GDM1 (cell line): ENCODE results near the gene HOXA3.

ENCODE experiments used
- DNase-seq: peaks from one replicate; lab custom pipeline; 2025; lab: John Stamatoyannopoulos, UW

HOXA3 gene

DNA sequence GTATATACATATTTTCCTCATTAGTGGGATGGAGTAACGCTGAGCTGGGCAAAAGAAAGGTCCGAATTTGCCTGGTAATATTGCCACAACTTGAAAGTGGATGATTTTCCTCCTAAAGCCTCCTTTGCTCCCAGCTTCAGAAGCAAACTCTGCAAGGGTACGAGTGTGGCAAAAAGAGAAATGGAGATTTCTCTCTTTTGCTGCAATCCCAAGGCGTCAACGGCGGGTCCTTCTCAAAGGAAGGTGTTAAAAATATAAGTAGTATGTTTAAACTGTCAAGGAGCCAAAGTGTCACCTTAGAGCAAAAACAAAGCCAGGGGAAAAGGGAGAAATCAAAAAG lies 37.5 kb downstream of the HOXA3 start:
- no peak for DNase-seq

DNA sequence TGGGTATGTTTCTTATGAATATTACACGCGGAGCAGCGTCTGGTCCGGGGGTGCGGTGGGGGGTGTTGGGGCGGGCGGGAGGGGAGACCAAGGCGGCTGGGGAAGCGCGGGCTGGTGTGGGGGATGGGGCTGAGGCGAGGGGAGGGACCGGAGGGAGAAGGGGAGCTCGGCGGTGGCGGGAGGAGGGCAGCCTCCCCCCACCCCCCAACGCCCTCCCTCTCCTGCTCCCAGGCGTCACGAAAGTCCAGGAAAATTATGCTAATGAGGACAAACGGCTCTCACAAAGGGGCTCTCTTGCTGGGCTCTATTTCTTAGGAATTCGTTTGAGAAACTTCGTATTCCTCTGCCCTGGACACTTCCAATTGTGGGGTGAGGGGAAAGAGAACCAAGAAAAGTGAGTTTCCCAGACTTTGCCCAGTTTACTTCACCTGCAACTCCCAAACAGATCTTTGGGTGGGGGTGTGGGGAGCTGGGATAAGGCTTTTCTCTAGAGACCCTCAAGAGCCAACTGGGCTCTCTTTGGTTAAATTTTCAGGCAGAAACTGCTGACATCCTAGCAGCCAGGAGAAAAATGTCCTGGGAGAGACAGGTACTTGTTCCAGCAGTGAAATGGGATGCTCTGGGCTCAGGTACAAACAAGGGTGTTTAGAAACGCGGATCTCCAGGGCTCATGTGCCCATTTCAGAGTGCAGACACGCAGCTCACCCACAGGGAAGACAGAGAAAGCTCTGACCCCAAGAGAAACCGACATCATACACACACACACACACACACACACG lies 38.2 kb downstream of the HOXA3 start:
- DNase-seq: no peak

DNA sequence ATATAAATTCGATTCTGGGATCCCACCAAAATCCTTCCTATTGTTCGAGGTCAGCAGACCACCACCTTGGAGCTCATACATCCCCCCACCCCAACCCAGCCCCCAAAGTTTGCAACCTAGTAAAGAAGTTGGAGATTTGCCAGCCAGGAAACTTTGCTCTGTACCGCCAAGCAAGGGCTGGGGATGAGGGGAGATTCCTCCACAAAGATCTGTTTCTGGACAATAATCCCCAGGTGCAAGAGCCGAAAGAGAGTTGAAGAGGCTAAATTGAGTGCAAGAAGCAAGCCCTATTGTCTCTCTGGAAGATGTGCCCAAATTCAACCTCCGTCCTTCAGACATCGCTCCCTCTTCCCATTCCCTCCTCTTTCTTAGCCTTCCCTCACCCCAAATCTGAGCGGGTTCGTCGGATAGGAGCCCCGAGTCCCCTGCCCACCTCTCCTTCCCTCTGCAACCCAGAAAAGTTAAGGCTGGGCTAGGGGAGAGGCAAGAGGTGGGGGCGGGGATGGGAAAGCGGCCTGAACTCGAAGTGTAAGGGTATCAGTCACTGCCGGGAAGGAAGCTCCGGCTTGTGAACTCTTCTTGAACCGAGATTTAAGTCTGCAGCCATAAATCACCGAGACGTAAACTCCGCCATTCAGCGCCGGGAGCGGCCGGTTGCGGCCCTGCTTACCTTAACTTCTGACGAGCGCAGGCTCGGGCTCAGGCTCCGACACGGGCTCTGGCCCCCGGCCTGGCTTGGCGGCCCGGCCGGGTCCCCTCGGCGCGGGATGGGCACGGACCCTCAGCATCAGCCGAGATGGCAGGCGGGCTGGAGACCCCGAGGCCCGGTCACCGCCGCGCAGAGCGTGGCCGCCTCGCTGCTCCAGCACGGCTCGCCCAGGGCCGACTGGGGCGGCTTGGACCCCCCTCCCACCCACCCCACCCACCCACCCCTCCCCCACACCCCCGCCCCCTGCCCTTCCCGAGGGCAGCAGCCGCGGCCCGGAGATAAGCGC lies 39.1 kb downstream of the HOXA3 start:
- no peak for DNase-seq

DNA sequence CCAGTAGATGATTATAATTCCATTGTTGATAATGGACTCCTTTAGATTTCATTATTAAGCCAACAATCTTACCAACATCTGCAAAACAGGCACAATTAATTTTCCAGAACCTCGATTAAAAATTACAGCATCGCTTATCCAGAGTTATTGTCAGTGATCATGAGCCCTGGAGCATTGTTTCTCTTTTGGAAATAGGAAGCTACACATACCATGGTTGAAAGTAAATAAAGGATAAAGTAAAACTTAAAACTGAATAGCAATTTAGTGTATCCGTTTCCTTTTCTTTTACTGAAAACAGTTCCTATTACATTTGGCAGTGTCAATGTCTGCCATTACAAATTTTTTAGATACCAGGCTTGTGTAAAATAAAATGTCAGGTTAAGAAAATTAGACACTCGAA lies 40.0 kb downstream of the HOXA3 start:
- DNase-seq: no peak

DNA sequence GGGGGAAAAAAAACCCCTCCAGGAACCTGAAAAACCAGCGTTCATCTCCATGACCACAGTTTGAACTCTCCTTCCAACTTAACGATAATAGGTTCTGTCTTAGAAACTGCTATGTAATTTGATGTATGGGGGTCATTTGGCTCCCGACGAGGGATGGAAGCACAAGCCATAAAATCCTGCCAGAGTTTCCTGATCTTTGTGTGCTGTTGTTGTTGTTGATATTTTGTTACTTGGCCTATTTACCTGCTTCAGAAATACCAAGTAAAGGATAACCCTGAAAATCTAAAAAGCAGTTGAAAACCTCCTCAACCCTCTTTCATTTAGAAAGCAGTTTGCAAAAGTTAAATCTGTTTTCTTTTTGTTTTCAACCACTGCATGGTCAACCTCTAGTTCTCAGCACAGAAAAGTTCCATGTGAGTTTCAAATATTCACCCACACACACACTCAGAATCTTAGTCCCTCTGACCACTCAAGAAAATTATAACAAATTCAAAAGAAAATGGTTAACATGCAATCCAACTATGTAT lies 40.6 kb downstream of the HOXA3 start:
- no peak for DNase-seq

DNA sequence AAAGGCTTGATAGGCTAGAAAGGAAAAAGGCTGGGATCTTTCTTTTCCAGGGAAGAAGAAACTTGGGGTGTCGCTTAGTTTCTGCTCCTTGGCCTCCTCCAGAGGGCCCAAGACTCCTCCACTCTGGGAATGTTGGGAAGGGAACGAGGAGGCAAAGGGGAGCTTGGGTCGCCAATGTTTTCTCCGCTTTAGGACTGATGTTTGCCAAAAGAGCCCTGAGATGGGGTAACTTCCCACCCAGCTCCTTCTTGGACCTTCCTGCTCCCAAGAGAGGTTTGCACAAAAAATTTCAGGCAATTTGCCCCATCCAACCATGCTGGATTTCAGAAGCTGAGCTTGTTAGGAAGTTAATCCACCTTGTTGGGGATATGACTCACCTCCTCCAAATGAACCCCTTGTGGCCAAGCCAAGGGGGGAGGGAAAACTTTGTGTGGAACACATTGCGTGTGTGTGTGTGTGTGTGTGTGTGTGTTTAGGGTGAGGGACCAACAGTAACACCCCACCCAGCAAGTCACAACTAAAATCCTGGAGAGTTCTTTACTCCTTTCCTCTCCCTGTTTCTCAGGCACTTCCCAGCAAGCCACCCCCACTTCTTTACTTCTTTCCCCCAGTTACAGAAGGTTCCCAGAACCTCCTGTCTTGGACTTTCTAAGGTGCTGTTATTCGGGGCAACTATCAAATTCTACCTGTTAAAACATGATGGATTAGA lies 41.2 kb downstream of the HOXA3 start:
- DNase-seq: no peak

DNA sequence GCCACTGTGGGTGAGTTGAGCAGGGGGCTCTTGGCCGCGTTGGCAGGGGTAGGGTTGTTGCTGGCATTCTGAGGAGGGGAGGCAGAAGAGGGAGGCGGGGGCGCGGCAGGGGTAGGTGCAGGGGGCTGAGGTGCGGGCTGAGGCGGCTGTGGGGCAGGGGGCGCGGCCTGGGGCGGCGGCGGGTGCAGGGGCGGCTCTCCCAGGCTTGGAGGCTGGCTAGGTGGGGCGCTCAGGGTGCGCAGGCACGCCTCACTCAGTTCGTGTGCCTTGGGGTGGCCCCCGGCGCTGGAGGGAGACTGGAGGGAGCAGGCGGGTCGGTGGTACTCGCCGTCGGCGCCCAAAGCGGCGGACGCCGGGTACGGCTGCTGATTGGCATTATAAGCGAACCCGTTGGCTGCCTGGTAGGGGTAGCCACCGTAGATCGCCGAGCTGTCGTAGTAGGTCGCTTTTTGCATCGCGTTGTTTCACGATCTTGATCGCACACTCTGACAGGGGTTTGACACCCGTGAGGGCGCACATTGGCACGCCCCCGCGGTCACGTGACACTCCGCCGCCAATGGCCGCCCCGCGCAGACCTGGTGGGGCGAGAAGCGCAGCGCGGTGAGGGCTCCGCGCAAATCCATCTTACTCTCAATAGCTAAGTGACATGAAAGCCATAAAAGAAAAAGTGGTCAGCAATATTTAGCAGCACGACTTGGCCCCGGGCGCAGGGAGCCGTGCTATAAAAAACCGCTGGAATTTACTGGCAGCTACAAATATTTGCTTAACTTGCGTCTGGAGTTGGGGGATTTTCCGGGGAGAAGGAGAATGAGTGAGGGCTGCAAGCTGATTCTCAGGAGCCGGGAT lies 42.0 kb downstream of the HOXA3 start:
- DNase-seq: no peak

DNA sequence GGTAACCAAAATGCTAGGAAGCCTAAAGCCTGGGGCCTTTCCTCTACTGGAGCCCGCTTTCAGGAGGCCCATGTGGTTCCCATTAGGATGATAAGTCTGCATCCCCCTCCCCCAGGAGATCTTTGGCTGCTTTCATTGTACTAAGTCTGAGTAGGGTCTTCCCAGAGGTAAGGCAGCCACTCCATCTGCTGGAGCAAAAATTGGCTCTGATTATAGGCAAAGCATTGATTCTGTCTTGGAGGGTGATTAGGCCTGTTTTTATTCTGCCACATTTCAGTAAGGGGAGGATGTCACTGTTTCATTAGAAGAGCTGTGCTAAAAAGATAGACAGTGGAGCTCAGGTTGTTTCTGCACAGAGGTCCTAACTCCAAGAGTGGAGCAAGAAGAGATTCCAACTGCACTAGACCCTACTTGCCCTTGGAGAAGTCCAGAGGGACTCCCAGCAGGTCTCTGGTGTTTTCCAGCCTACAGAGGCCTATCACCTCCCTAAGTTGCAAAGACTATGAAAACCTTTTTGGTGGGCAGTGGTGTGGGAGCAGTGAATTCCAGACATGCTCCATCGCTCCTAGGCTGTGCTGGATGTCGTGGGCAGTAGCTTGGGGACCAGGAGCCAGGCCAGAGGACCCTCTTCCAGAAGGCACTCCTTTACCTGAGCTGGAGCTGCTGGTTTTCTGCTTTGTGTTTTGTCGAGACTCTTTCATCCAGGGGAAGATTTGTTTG lies 42.8 kb downstream of the HOXA3 start:
- no peak for DNase-seq

DNA sequence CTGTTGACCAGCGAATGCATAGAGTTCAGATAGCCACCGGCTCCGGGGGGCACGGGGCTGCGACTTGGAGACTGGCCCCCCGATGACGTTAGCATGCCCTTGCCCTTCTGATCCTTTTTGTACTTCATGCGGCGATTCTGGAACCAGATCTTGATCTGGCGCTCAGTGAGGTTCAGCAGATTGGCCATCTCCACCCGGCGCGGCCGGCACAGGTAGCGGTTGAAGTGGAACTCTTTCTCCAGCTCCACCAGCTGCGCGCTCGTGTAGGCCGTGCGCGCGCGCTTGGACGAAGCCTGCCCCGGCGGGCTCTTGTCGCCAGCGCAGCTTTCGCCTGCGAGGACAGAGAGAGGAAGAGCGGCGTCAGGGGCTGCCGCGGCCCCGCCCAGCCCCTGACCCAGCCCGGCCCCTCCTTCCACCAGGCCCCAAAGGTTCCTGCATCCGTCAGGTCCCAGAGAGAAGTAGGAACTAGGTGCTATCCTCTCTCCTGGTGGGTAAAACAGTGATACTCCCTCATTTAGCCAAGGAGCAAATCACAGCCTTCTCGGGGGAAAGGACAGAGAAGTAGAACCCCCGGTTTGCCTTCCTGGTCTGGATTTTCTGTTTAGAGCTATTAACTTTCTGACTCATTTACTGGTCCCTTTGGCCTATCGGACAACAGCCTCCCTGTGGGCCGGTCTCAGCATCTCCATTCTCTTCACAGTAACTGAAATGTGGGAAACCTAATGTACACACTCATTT lies 43.8 kb downstream of the HOXA3 start:
- no peak for DNase-seq

DNA sequence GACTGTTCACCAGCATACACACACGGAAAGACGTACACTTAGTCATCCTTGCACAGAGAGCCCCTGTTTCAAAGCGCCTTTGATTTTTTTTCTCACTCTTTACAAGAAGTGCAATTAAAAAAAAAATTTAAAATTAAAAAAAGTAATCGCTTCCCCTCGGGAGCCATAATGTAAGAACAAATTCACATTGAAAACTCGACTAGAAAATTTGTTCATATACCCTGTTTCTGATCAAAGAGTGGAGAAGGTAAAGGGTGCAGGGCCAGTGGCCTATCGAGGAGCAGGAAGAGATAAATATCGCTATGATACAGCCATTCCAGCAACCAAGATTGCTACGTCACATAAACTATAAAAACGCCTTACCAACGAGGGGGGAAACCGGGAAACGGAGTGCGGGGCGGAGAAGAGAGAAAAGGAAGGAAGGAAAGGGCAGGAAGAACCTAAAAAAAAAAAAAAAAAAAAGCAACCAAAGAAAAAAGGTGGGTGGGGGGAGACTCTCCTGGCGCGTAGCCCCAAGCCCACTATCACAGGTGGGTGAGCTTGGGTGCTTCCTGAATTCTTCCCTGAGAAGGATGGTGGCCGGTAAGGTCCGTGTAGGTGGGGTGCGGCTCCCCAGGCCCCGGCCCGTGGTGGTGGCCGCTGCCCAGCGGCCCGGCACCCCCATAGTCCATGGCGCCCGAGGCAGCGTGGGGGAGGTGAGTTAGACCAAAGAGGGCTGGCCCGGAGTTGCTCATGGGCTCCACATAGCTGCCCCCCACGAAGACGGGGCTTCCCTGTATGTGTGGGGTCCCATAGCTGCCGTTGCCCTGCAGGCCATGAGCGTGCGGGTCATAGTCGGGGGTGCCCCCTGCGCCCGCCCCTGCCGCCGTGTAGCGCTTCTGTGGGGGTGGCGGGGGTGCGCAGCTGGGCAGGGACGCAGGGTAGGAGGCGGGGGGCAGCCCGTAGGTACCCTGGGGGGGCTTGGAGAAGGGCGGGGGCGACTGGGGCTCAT lies 44.7 kb downstream of the HOXA3 start:
- no peak for DNase-seq

DNA sequence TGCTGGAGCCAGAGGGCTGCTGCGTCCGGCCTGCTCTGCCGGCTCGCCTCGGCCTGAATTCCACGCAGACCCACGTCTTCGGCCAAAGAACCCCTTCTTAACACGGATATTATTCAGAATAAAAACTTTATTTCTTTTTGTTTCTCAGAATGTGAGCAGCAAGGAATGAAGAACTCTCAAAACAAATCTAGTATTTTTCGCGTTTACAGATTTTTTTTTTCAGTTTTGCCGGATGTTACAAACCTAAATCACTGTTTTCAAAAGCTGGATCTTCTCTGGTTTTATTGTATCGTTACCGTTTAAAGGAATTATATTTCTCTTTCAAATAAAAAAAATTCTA lies 45.5 kb downstream of the HOXA3 start:
- no peak for DNase-seq

DNA sequence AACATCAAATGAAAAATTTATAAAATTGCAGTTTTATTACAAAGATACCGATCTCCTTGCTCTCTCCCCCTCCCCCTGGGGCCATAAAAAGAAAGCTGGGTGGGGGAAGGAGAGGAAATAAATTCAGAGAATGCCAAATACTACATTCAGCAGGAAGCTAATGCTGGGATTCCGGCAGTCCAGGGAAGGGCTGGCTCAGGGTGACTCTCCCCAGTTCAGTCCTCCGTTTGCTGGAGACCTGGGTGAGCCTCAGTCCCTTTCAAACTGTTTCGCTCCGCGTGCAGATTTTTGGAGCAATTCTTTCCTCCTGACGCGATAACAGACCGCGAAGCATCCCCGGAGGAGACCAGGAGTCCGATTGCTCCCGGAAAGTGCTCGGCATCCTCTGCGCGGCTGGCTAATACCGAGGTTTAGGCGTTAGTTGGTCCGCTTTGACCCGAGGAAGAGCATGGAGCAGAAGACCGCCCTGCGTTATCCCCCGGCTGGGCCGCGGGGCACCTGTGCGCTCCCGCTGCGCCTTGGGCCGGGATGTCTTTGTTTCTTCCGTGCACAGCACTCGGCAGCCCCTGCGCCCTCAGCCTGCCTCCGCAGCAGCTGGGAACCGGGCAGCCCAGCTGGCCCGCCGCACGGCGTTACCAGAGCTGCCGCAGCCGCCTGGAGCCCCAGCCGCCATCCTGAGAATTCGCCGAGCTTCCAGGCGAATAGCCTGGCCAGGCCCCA lies 46.0 kb downstream of the HOXA3 start:
- no peak for DNase-seq

DNA sequence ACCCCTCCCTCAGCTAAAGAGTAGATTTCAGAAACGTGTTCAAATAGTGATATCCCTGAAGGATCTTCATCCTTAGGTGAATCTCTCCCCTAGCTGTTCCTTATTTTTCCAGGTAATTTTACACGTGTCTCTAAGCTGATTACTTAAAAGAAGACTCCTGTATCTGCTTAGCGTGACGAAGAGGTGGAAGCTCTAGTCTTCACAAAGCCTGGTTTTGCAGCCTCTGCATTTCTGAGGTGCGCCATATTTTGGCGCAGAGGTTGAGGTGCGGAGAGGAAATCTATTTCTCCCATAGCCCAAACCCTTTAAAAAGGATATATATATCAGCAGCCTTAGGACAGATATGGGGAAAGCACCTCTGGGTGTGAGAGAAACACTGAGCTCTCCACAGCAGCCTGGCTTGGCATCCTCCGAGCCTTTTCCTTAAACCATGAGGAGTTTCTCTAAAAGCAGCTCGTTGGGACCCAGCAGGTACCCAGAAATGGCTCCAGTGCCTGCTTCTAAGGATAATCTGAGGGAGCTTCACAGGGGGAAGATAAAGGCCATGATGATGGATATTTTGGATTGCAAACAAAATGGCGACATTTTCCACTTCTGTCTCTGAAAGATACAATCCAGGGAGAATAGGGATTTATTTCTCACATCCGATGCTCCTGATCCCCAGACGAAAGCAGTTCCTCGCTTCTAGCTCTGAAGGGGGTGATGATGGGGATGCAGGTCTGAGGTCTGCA lies 46.9 kb downstream of the HOXA3 start:
- no peak for DNase-seq

DNA sequence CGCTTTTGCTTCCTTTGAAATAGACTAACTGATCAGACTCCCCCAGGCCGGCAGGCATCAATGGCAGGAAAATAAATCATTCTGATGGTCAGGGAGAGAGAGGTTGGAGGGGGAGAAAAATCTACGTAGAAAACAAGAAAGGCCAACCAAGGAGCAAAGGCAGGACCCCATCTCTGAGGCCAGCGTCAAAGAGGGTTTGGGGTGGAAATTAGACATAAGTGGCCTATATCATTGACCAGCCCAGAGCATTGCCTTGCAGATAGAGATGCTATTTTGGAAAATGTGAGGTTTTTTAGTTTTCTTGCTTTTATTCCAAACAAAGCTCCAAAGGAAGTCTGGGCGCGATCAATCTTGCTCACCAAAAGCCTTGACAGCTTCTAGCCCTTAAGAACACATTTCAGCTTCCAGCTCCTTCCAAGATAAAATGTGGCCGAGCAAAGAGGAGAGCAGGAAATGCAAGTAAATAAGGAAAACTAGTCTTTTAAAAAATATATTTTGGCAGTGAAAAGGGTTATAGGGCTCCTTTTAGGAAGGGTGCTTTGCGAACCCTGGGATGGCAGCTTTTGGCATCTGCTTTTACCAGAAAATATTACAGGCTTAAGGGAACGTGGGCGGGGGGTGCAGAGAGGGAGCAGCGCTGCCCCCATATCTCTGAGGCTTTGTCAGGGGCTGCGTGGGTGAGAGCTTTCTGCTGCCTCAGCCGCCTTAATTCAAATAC lies 47.9 kb downstream of the HOXA3 start:
- no peak for DNase-seq

DNA sequence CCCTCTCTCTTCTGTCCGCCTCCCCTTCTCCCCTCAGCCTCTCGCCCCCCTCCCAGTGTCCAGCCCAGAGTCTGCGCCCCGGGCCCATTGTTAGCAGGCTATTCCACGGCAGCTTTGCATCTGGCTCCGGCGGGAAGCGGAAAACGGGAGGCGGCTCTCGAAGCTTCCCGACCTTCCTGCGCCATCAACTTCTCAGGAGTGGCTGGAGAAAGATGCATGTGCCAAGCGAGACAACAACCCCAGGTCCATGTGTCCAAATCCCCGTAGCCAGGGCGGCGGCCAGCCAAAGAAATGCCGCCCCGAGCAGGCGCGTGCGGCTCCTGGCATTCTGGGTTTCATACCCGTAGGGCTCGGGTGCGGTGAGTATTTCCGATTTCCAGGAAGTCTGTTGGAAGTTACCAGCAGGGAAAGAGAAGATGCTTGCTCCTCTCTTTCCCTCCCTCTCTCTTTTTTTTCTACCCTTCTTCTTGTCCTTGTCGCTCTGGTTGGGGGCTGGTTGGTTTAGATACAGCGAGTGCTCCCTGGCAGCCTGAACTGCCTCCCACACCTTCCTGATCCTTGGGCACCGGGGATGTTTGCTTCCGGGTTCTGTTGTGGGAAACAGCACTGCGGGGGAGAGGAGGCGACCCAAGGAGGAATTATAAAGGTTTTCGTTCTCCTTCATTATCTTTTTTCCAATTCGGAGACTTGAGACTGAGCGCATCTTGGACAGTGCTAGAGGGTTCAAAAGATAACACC lies 48.7 kb downstream of the HOXA3 start:
- no peak for DNase-seq
